Measurements from ENCODE around the gene ECPAS.

DNA sequence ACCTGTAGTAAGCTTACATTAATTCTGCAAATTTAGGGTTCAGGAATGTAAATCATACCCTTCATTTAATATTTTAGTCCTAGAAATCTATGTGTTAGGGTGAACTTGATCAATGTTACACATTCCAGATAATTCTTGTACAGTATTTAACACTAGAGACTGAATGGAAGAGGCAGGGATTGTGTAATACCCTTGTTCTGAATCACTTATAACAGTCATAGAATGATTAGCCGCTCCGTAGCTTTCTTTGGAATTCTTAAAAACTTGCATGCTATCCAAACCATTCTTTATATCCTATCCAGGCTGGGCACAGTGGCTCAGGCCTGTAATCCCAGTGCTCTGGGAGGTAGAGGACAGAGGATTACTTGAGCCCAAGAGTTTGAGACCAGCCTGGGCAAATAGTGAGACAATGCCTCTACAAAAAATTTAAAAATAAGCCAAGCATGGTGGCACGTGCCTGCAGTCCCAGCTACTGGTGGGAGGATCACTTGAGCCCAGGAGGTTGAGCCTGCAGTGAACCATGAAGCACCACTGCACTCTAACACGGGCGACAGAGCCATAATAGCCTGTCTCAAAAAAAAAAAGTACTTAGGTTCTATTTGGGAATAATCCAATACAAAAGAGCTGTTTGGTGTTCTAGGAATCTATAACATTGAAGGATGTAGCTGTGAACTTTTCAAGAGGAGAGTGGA lies 49.1 kb upstream of the ECPAS start:
- TF ChIP-seq POLR2A (IDR thresholded peaks at IDR 0.05) (no peak), EP300 (IDR thresholded peaks at IDR 0.05) (no peak)
- TF ChIP-seq, protein P1, sequence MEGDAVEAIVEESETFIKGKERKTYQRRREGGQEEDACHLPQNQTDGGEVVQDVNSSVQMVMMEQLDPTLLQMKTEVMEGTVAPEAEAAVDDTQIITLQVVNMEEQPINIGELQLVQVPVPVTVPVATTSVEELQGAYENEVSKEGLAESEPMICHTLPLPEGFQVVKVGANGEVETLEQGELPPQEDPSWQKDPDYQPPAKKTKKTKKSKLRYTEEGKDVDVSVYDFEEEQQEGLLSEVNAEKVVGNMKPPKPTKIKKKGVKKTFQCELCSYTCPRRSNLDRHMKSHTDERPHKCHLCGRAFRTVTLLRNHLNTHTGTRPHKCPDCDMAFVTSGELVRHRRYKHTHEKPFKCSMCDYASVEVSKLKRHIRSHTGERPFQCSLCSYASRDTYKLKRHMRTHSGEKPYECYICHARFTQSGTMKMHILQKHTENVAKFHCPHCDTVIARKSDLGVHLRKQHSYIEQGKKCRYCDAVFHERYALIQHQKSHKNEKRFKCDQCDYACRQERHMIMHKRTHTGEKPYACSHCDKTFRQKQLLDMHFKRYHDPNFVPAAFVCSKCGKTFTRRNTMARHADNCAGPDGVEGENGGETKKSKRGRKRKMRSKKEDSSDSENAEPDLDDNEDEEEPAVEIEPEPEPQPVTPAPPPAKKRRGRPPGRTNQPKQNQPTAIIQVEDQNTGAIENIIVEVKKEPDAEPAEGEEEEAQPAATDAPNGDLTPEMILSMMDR (IDR thresholded peaks at IDR 0.05) = no peak
